ENCODE measurements around the gene SFTA2.

DNA sequence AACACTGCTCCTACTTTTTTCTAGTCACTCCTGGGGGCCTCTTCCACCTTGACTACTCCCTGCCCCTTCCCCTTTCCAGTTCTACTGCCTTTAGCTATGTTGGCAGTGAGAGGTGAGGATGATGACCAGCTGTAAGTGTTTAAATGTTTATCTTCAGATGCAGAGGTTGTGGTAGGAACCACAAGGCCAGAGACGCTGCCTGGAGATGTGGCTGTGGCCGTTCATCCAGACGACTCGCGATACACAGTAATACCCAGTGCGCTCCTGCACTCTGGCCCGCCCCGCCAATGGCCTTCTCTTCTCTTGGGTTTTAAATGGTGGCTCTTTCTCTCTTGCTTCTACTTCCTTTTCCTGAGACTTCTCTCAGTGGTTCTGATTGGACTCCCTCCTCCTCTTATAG is 13.3 kb downstream of the SFTA2 start:
- TF ChIP-seq POLR2A (IDR thresholded peaks at IDR 0.05) = no peak
- TF ChIP-seq, protein P1, sequence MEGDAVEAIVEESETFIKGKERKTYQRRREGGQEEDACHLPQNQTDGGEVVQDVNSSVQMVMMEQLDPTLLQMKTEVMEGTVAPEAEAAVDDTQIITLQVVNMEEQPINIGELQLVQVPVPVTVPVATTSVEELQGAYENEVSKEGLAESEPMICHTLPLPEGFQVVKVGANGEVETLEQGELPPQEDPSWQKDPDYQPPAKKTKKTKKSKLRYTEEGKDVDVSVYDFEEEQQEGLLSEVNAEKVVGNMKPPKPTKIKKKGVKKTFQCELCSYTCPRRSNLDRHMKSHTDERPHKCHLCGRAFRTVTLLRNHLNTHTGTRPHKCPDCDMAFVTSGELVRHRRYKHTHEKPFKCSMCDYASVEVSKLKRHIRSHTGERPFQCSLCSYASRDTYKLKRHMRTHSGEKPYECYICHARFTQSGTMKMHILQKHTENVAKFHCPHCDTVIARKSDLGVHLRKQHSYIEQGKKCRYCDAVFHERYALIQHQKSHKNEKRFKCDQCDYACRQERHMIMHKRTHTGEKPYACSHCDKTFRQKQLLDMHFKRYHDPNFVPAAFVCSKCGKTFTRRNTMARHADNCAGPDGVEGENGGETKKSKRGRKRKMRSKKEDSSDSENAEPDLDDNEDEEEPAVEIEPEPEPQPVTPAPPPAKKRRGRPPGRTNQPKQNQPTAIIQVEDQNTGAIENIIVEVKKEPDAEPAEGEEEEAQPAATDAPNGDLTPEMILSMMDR (IDR thresholded peaks at IDR 0.05 in 4 of 5, conservative IDR thresholded peaks at IDR 0.05 in 1 of 5) = no peak

Measured in gastrocnemius medialis (tissue), 4 donors.